Measurements from ENCODE around the gene URGCP.

DNA sequence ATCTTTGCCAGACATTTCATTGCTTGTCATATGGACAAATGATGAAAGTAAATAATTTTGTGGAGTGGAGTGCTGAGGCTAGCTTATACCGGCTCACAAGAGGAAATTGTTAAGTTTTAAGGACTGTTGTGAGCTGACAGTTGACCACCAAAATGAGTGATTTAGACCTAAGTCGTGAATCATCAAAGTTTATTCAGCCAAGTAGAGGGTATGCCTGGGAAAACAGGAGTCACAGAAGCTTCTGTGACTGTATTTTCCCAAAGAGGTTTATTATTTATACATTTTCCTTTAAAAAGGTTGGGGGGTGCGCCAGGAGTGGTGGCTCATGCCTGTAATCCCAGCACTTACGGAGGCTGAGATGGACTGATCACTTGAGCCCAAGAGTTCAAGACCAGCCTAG, 58.9 kb downstream of the URGCP start:
- TF ChIP-seq, protein P1, sequence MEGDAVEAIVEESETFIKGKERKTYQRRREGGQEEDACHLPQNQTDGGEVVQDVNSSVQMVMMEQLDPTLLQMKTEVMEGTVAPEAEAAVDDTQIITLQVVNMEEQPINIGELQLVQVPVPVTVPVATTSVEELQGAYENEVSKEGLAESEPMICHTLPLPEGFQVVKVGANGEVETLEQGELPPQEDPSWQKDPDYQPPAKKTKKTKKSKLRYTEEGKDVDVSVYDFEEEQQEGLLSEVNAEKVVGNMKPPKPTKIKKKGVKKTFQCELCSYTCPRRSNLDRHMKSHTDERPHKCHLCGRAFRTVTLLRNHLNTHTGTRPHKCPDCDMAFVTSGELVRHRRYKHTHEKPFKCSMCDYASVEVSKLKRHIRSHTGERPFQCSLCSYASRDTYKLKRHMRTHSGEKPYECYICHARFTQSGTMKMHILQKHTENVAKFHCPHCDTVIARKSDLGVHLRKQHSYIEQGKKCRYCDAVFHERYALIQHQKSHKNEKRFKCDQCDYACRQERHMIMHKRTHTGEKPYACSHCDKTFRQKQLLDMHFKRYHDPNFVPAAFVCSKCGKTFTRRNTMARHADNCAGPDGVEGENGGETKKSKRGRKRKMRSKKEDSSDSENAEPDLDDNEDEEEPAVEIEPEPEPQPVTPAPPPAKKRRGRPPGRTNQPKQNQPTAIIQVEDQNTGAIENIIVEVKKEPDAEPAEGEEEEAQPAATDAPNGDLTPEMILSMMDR (conservative IDR thresholded peaks at IDR 0.05; ENCODE audit: low read depth, low read length) = no peak
- TF ChIP-seq EZH2 (IDR thresholded peaks at IDR 0.05; ENCODE audit: low read length, unreplicated experiment) (no peak), EZH2phosphoT487 (IDR thresholded peaks at IDR 0.05; ENCODE audit: borderline replicate concordance, low read length) (no peak)
